Vagina (tissue), 2 donors: ENCODE data around the gene FCER2. TPM values are rescaled to one million over a fixed set of nuclear protein-coding genes. Genes with fewer than 3 reads are reported as not detected.

Source experiments
- DNase-seq, 2 donors: peaks; one replicate each; pipeline ENCODE4 v3.0.0-alpha.2; 2017; ENCODE audit errors: extremely low spot score in 2 of 2
- H3K27ac ChIP-seq: fragments of 200-600 bp; sonication (generic); one replicate; pipeline ENCODE4 v1.5.1; 2019
- H3K27me3 ChIP-seq: fragments of 200-600 bp; sonication (generic); one replicate; pipeline ENCODE4 v1.5.1; 2019
- H3K36me3 ChIP-seq, 2 donors: fragments of 200-600 bp; sonication (generic); one replicate each; pipeline ENCODE4 v1.5.1; 2017 to 2019
- H3K4me1 ChIP-seq: fragments of 200-600 bp; sonication (generic); one replicate; pipeline ENCODE4 v1.5.1; 2019
- H3K4me3 ChIP-seq, 2 donors: fragments of 200-600 bp; sonication (generic); 1 replicate in 1 of 2; 2 replicates in 1 of 2; pipeline ENCODE4 v1.5.1; 2016 to 2019
- H3K9me3 ChIP-seq: fragments of 200-600 bp; sonication (generic); one replicate; pipeline ENCODE4 v1.5.1; 2019
- CTCF ChIP-seq, 3 experiments: fragments of 450-650 bp in 2 of 3; fragments of 200-600 bp in 1 of 3; sonication (generic) in 1 of 3; IDR thresholded peaks; one replicate each; pipeline ENCODE4 v1.5.1; 2017 to 2019; ENCODE audit warnings: antibody characterized with exemption in 3 of 3, mild to moderate bottlenecking in 2 of 3, moderate library complexity in 2 of 3
- POLR2A ChIP-seq, 2 donors: fragments of 450-650 bp; IDR thresholded peaks; one replicate each; pipeline ENCODE4 v1.6.1; 2017; ENCODE audit warnings: antibody characterized with exemption in 2 of 2, mild to moderate bottlenecking in 2 of 2, moderate library complexity in 2 of 2
- POLR2AphosphoS5 ChIP-seq, 2 donors: sonication (generic); formaldehyde crosslinking; IDR thresholded peaks; one replicate each; pipeline ENCODE4 v1.9.0; 2017; ENCODE audit warnings: antibody characterized with exemption in 2 of 2, mild to moderate bottlenecking in 2 of 2, low read depth in 1 of 2; ENCODE audit not compliant: insufficient read depth in 1 of 2
- intact Hi-C: fragments of 100-400 bp; cut with DNase I; formaldehyde crosslinking; loops from one replicate; pipeline ENCODE4 v1.15.1; 2023
- total RNA-seq: library from RNA; depleted of rRNA; stranded (reverse); fragments of >200 nt; gene quantifications from one replicate; pipeline ENCODE4 v1.2.3, GENCODE V29; 2016

The FCER2 gene
- total RNA-seq, 1 donor from 2014 or later = not detected

GRCh38 chr19:7678971-7679751, 22.8 kb downstream of the FCER2 start:
- Histone ChIP-seq H3K27ac (no peak overlapping the region), H3K4me1 (peaks cover 19% of the 10 kb centered on the region), H3K4me3 (no peak overlapping the region), H3K27me3 (no peaks in the 10 kb centered on the region), H3K9me3 (no peaks in the 10 kb centered on the region), H3K36me3 (peaks cover 0 to 17% of the 10 kb centered on the region in 2 donors)
- no peak for DNase-seq
- TF ChIP-seq POLR2AphosphoS5 (IDR thresholded peaks at IDR 0.05; ENCODE audit: insufficient read depth in 1 of 2, low read depth in 1 of 2) (no peak), CTCF (IDR thresholded peaks at IDR 0.05) (no peak), POLR2A (IDR thresholded peaks at IDR 0.05) (no peak)
- intact Hi-C loops = no loop called here

GRCh38 chr19:7677669-7678311, 24.1 kb downstream of the FCER2 start:
- no peaks in the 10 kb centered on the region for H3K9me3 ChIP-seq
- intact Hi-C loops = no loop called here
- no peak overlapping the region for H3K4me3 ChIP-seq
- no peak for DNase-seq
- H3K27ac ChIP-seq = no peak overlapping the region
- H3K27me3 ChIP-seq = no peaks in the 10 kb centered on the region
- peaks cover 0 to 7% of the 10 kb centered on the region in 2 donors for H3K36me3 ChIP-seq
- peaks cover 19% of the 10 kb centered on the region for H3K4me1 ChIP-seq
- TF ChIP-seq POLR2A (IDR thresholded peaks at IDR 0.05) (no peak), CTCF (IDR thresholded peaks at IDR 0.05) (no peak), POLR2AphosphoS5 (IDR thresholded peaks at IDR 0.05; ENCODE audit: insufficient read depth in 1 of 2, low read depth in 1 of 2) (no peak)

GRCh38 chr19:7676854-7677253, 25.1 kb downstream of the FCER2 start, which contains the start of gene MCEMP1:
Gene MCEMP1 (plus strand): TSS chr19:7677090. CDS start chr19:7677121, 31 bp downstream.
- Histone ChIP-seq H3K36me3 (no peaks in the 10 kb centered on the region), H3K4me1 (peaks cover 13% of the 10 kb centered on the region), H3K27ac (no peak within 1 kb of the TSS), H3K27me3 (no peaks in the 10 kb centered on the region), H3K4me3 (no peak within 1 kb of the TSS), H3K9me3 (no peaks in the 10 kb centered on the region)
- TF ChIP-seq CTCF (IDR thresholded peaks at IDR 0.05) (no peak), POLR2A (IDR thresholded peaks at IDR 0.05) (no peak), POLR2AphosphoS5 (IDR thresholded peaks at IDR 0.05; ENCODE audit: insufficient read depth in 1 of 2, low read depth in 1 of 2) (no peak)
- DNase-seq = no peak
- intact Hi-C loops = no loop called here

GRCh38 chr19:7676376-7676775, 25.6 kb downstream of the FCER2 start:
- H3K27ac ChIP-seq = no peak overlapping the region
- no peaks in the 10 kb centered on the region for H3K27me3 ChIP-seq
- intact Hi-C loops = no loop called here

More at GRCh38 chr19:7676376-7676775, 25.6 kb downstream of the FCER2 start:
- Histone ChIP-seq H3K4me3 (no peak overlapping the region), H3K4me1 (peaks cover 8% of the 10 kb centered on the region), H3K36me3 (no peaks in the 10 kb centered on the region), H3K9me3 (no peaks in the 10 kb centered on the region)
- TF ChIP-seq POLR2A (IDR thresholded peaks at IDR 0.05) (no peak), CTCF (IDR thresholded peaks at IDR 0.05) (no peak), POLR2AphosphoS5 (IDR thresholded peaks at IDR 0.05; ENCODE audit: insufficient read depth in 1 of 2, low read depth in 1 of 2) (no peak)
- DNase-seq = no peak
